GM23338 (cell line): ENCODE data around the gene SUN2. TPM values are rescaled to one million over a fixed set of nuclear protein-coding genes. Genes with fewer than 3 reads are reported as not detected.

Experiments
- ATAC-seq: fragments of 200-7000 bp; cut with Tn5 transposase; 3 replicates; pipeline ENCODE4 v1.9.1; 2020
- DNase-seq: peaks from one replicate; pipeline ENCODE4 v3.0.0-alpha.2; 2015; ENCODE audit warnings: low spot score
- H2AFZ ChIP-seq: fragments of 200-600 bp; sonication (generic); 2 replicates; pipeline ENCODE4 v1.8.0; 2016; ENCODE audit warnings: antibody characterized with exemption, mild to moderate bottlenecking, moderate library complexity
- H3F3A ChIP-seq: fragments of 200-600 bp; sonication (generic); replicated peaks from 2 replicates; pipeline ENCODE4 v1.8.0; 2017; ENCODE audit warnings: antibody characterized with exemption, mixed run types, low read depth
- H3K27ac ChIP-seq: fragments of 200-600 bp; sonication (generic); 2 replicates; pipeline ENCODE4 v1.6.1; 2016; ENCODE audit warnings: low read depth
- H3K27me3 ChIP-seq: fragments of 200-600 bp; sonication (generic); 2 replicates; pipeline ENCODE4 v1.8.0; 2016; ENCODE audit warnings: mild to moderate bottlenecking, mixed run types, moderate library complexity; ENCODE audit not compliant: insufficient read depth
- H3K36me3 ChIP-seq: fragments of 200-600 bp; sonication (generic); 2 replicates; pipeline ENCODE4 v1.8.0; 2016; ENCODE audit warnings: mild to moderate bottlenecking; ENCODE audit not compliant: insufficient read depth
- H3K4me1 ChIP-seq: fragments of 200-600 bp; sonication (generic); 2 replicates; pipeline ENCODE4 v1.8.0; 2016; ENCODE audit warnings: mild to moderate bottlenecking, moderate library complexity; ENCODE audit not compliant: insufficient read depth
- H3K4me2 ChIP-seq: fragments of 200-600 bp; sonication (generic); 2 replicates; pipeline ENCODE4 v1.7.1; 2017; ENCODE audit warnings: mixed run types
- H3K4me3 ChIP-seq: fragments of 200-600 bp; sonication (generic); 2 replicates; pipeline ENCODE4 v1.6.1; 2016; ENCODE audit warnings: mixed run types
- H3K79me2 ChIP-seq: fragments of 200-600 bp; sonication (generic); replicated peaks from 2 replicates; pipeline ENCODE4 v1.8.0; 2017; ENCODE audit warnings: mild to moderate bottlenecking; ENCODE audit not compliant: insufficient read depth
- H3K9me2 ChIP-seq: fragments of 200-600 bp; sonication (generic); 2 replicates; pipeline ENCODE4 v1.8.0; 2017; ENCODE audit not compliant: insufficient read depth
- H4K20me1 ChIP-seq: fragments of 200-600 bp; sonication (generic); replicated peaks from 2 replicates; pipeline ENCODE4 v1.8.0; 2017; ENCODE audit warnings: mild to moderate bottlenecking; ENCODE audit not compliant: insufficient read depth
- H3K27ac Mint-ChIP-seq: 2 replicates; pipeline ENCODE4 v1.8.0; 2020; ENCODE audit warnings: inconsistent platforms, mild to moderate bottlenecking, moderate library complexity, mixed read lengths
- H3K27me3 Mint-ChIP-seq: 3 replicates; pipeline ENCODE4 v1.8.0; 2022; ENCODE audit warnings: low read depth, mild to moderate bottlenecking, moderate library complexity, mixed read lengths, inconsistent platforms; ENCODE audit not compliant: insufficient read depth, poor library complexity
- H3K36me3 Mint-ChIP-seq: 3 replicates; pipeline ENCODE4 v1.8.0; 2021; ENCODE audit warnings: low read depth, mild to moderate bottlenecking, inconsistent platforms, moderate library complexity, mixed read lengths
- H3K4me1 Mint-ChIP-seq: 3 replicates; pipeline ENCODE4 v1.8.0; 2020; ENCODE audit warnings: mild to moderate bottlenecking, inconsistent platforms, mixed read lengths
- H3K4me3 Mint-ChIP-seq: 3 replicates; pipeline ENCODE4 v1.8.0; 2021; ENCODE audit warnings: moderate library complexity, mild to moderate bottlenecking, inconsistent platforms, mixed read lengths
- H3K9me3 Mint-ChIP-seq: 3 replicates; pipeline ENCODE4 v1.8.0; 2020; ENCODE audit warnings: moderate library complexity, mild to moderate bottlenecking, inconsistent platforms, mixed read lengths
- CTCF ChIP-seq, 2 experiments: fragments of 200-600 bp in 1 of 2; sonication (generic) in 1 of 2; conservative IDR thresholded peaks; 2 replicates each; pipeline versions ENCODE4 v1.5.1 to v1.6.1; 2016 to 2017; ENCODE audit warnings: antibody characterized with exemption in 2 of 2, low read depth in 2 of 2, mild to moderate bottlenecking in 2 of 2, moderate library complexity in 1 of 2
- ETS1 ChIP-seq: IDR thresholded peaks from 2 replicates; pipeline ENCODE4 v1.6.1; 2016; ENCODE audit warnings: antibody characterized with exemption
- EZH2 ChIP-seq: fragments of 200-600 bp; sonication (generic); IDR thresholded peaks from one replicate; pipeline ENCODE4 v1.8.0; 2017; ENCODE audit warnings: antibody characterized with exemption, mild to moderate bottlenecking, low read depth; ENCODE audit not compliant: unreplicated experiment
- EZH2phosphoT487 ChIP-seq: fragments of 200-600 bp; sonication (generic); IDR thresholded peaks from one replicate; pipeline ENCODE4 v1.8.1; 2018; ENCODE audit warnings: antibody characterized with exemption; ENCODE audit not compliant: unreplicated experiment
- NANOG ChIP-seq: IDR thresholded peaks from 2 replicates; pipeline ENCODE4 v1.6.1; 2016; ENCODE audit warnings: antibody characterized with exemption, borderline replicate concordance
- POLR2AphosphoS5 ChIP-seq: IDR thresholded peaks from 2 replicates; pipeline ENCODE4 v1.6.1; 2016; ENCODE audit warnings: antibody characterized with exemption, low read depth
- REST ChIP-seq: IDR thresholded peaks from one replicate; pipeline ENCODE4 v1.6.1; 2018; ENCODE audit warnings: antibody characterized with exemption; ENCODE audit not compliant: unreplicated experiment
- STAT1 ChIP-seq: IDR thresholded peaks from one replicate; pipeline ENCODE4 v1.6.1; 2016; ENCODE audit warnings: antibody characterized with exemption; ENCODE audit not compliant: unreplicated experiment
- ZNF114 ChIP-seq: fragments of 250-450 bp; sonication (Bioruptor Pico); IDR thresholded peaks from 2 replicates; pipeline ENCODE4 v1.5.0; 2020; ENCODE audit warnings: mild to moderate bottlenecking, moderate library complexity
- ZNF331 ChIP-seq: fragments of 250-450 bp; sonication (Bioruptor Pico); IDR thresholded peaks from 2 replicates; pipeline ENCODE4 v1.5.0; 2020; ENCODE audit warnings: low read depth, mild to moderate bottlenecking, moderate library complexity
- ZNF462 ChIP-seq: fragments of 250-450 bp; sonication (Bioruptor Pico); IDR thresholded peaks from 2 replicates; pipeline ENCODE4 v1.5.0; 2020; ENCODE audit warnings: mild to moderate bottlenecking, moderate library complexity
- polyA plus RNA-seq: library from polyadenylated mRNA; unstranded; fragments of >200 nt; fragmentation: Nextera tagmentation; extraction: Ambion mirVana; gene quantifications from 2 replicates; pipeline ENCODE4 v1.2.1, GENCODE V29; 2016
- total RNA-seq: library from RNA; depleted of rRNA; stranded (reverse); fragments of >200 nt; shearing (Covaris generic); gene quantifications from 2 replicates; pipeline ENCODE4 v1.2.3, GENCODE V29; 2014

SUN2 gene
- total and polyA plus RNA-seq, 2 experiments from 2014 or later: 7.2 to 17.6 TPM

GRCh38 chr22:38781033-38781432 lies 25.2 kb upstream of the SUN2 start (continued):
- TF ChIP-seq NANOG (no peak), ETS1 (no peak), STAT1 (no peak)

DNA sequence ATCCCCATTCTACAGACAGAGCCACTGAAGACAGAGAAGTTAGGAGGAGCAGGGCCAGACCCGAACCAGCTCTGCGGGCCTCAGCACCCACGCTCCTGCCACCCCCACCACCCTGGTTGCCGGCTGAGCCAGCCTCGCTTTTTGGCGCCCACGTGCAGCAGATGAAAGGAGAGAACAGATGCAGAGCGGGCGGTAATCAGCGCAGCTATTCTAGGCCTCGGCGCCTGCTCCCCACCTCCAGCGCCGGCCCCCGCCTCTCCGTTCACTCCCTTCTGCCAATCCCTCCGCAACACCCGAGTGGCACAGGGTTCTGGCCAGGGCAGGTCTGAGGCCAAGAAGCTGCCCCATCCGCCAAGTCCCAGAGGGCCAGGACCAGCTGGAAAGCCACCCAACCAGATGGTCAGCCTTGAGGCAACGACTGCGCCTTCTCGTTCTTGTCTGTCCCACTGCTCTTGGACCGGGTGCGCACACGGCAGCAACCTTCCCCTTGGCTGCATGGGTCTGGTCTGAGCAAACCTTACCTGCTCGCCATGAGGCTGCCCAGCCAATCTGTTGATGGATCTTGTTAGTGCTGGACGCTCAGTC lies 21.4 kb upstream of the SUN2 start:
- no peaks in the 10 kb centered on the region for H3K79me2 ChIP-seq
- H3K4me2 ChIP-seq: no peak overlapping the region
- H3K9me3 Mint-ChIP-seq: no peaks in the 10 kb centered on the region; the same call in 2 of the 3 replicates
- H4K20me1 ChIP-seq: no peaks in the 10 kb centered on the region
- no peak overlapping the region for H3K4me3 Mint-ChIP-seq
- no peaks in the 10 kb centered on the region for H3K36me3 ChIP-seq
- no peak overlapping the region for H3K4me3 ChIP-seq
- H3K27ac Mint-ChIP-seq: no peak overlapping the region
- no peaks in the 10 kb centered on the region for H3K4me1 ChIP-seq
- no peak overlapping the region for H2AFZ ChIP-seq
- H3K9me2 ChIP-seq: no peaks in the 10 kb centered on the region
- DNase-seq: no peak
- no peaks in the 10 kb centered on the region for H3F3A ChIP-seq
- H3K27ac ChIP-seq: no peak overlapping the region
- ATAC-seq: no peak
- no peaks in the 10 kb centered on the region; the same call in 2 of the 3 replicates for H3K36me3 Mint-ChIP-seq
- H3K27me3 Mint-ChIP-seq: peaks cover 11% of the 10 kb centered on the region
- no peaks in the 10 kb centered on the region for H3K27me3 ChIP-seq
- peaks cover 8% of the 10 kb centered on the region for H3K4me1 Mint-ChIP-seq
- TF ChIP-seq POLR2AphosphoS5 (no peak), ZNF114 (no peak), EZH2 (no peak), STAT1 (no peak), REST (no peak), CTCF (conservative IDR thresholded peaks at IDR 0.05; ENCODE audit: low read depth in 2 of 2) (no peak), NANOG (no peak), ZNF462 (CRISPR knock-in tag) (no peak), ZNF331 (no peak), ETS1 (no peak), EZH2phosphoT487 (no peak)
